GM21529 (cell line): ENCODE data around the gene TTC7B.

Experiments used
- ATAC-seq: cut with Tn5 transposase; IDR thresholded peaks from one replicate; pipeline ENCODE4 v1.9.1; 2021; ENCODE audit not compliant: unreplicated experiment

Gene TTC7B

GRCh38 chr14:90517076-90517841, 299.0 kb downstream of the TTC7B start:
- no peak for ATAC-seq

GRCh38 chr14:90514566-90514965, 301.7 kb downstream of the TTC7B start:
- no peak for ATAC-seq

- no peak for ATAC-seq
These were observed 302.2 kb downstream of the TTC7B start for GRCh38 chr14:90514015-90514398.

- ATAC-seq: no peak
These were observed 302.8 kb downstream of the TTC7B start for GRCh38 chr14:90513161-90514014.

GRCh38 chr14:90512329-90512991, 303.8 kb downstream of the TTC7B start:
- ATAC-seq: no peak

GRCh38 chr14:90511795-90512328, 304.4 kb downstream of the TTC7B start:
- ATAC-seq: no peak

GRCh38 chr14:90511252-90511651, 305.0 kb downstream of the TTC7B start:
- no peak for ATAC-seq

- no peak for ATAC-seq
These were observed 306.1 kb downstream of the TTC7B start for GRCh38 chr14:90510159-90510558.

- ATAC-seq: no peak
These were observed 306.8 kb downstream of the TTC7B start for GRCh38 chr14:90509403-90509802.

GRCh38 chr14:90508536-90509254, 307.5 kb downstream of the TTC7B start:
- no peak for ATAC-seq

GRCh38 chr14:90508036-90508435, 308.2 kb downstream of the TTC7B start:
- ATAC-seq: no peak

GRCh38 chr14:90507428-90507827, 308.8 kb downstream of the TTC7B start:
- ATAC-seq: no peak

- no peak for ATAC-seq
These were observed 309.5 kb downstream of the TTC7B start for GRCh38 chr14:90506748-90507147.

GRCh38 chr14:90505531-90505930, 310.7 kb downstream of the TTC7B start:
- ATAC-seq: no peak

GRCh38 chr14:90504643-90505042, 311.6 kb downstream of the TTC7B start:
- ATAC-seq: no peak

- ATAC-seq: no peak
These were observed 312.6 kb downstream of the TTC7B start for GRCh38 chr14:90503582-90503981.

GRCh38 chr14:90502760-90503159, 313.5 kb downstream of the TTC7B start:
- ATAC-seq: no peak

- ATAC-seq: no peak
These were observed 315.4 kb downstream of the TTC7B start for GRCh38 chr14:90500665-90501370.

- no peak for ATAC-seq
These were observed 316.1 kb downstream of the TTC7B start for GRCh38 chr14:90499908-90500664.
